Posterior cingulate gyrus (tissue), 11 donors: Measurements from ENCODE around the gene CD14.
A peak's percentile ranks its signal among the peaks of the same experiment; 100 is the strongest.
"Not testable (repeated sequence)": the region's sequence is repeated elsewhere in the genome, so short reads cannot be mapped to it uniquely, and the experiment has no call there.

Source experiments
- DNase-seq, 10 donors: peaks; one replicate each; pipeline versions ENCODE4 v3.0.0 to v3.0.0-alpha.2; 2020 to 2021; ENCODE audit warnings: mixed read lengths in 3 of 10
- intact Hi-C: fragments of 100-400 bp; cut with DNase I; formaldehyde crosslinking; loops from one replicate; pipeline ENCODE4 v1.15.1; 2023

The CD14 gene

DNA sequence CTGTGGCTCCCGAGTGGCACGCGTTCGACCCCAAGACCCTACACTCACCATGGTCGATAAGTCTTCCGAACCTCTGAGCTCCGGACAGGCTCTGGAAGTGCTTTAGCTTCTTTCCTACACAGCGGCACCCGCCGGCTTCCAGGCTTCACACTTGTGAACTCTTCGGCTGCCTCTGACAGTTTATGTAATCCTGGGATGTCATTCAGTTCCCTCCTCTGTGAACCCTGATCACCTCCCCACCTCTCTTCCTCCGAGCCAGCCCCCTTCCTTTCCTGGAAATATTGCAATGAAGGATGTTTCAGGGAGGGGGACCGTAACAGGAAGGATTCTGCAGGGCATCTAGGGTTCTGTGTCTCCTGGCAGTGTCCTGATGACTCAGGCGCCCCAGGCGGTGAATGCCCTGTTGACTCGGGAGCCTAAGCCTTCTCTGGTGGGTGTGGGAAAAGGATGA lies at the start of gene CD14:
CD14 (minus strand) TSS at position 155 of the 451 bp plus-strand sequence; CDS start at position 51, 104 bp downstream.
- intact Hi-C loops: no loop called here
- DNase-seq: peak in 7 of 10 donors; percentile 19 to 91 (median 43)

GRCh38 chr5:140678993-140679392 lies 46.0 kb upstream of the CD14 start:
- intact Hi-C loops: no loop called here
- no peak for DNase-seq

DNA sequence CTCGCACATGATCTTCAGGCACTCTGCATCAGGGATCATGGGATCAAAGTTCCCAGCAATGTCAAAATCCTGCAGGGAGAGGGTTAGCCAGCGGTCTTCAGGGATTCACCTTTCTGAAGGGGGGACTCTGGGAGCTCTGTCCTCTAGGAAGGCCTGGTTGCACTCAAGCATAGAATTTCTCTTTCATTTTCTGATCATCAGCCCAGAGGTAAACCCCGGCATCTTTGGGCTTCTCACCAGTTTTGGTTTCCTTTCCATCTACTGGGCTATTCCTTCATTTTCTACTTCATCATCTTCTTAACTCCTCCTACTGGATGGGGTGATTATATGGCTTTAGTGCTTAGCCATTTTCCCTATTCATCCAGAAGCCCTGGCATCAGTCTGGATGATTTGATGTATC lies 45.0 kb upstream of the CD14 start:
- no peak for DNase-seq
- intact Hi-C loops: no loop called here

DNA sequence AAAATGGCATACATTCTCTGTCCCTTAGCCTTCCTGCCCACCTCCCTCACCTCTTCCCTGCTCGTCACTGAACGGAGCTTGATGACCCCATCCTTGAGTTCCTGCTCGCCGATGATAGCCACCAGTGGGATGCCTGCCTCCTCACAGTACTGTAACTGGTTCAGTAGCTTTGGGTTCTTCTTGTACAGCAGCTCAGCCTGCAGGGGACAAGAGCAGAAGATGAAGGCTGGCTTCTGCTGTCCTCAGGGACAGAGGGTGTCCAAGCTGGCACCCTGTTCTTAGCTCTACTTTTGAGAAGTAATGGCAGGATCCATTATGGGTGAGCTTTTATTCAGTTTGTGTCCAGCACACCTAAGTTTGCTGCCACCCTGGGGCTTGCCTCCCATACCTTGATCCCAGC lies 41.7 kb upstream of the CD14 start:
- intact Hi-C loops: no loop called here
- peak in 1 of 10 donors; percentile 63 for DNase-seq

DNA sequence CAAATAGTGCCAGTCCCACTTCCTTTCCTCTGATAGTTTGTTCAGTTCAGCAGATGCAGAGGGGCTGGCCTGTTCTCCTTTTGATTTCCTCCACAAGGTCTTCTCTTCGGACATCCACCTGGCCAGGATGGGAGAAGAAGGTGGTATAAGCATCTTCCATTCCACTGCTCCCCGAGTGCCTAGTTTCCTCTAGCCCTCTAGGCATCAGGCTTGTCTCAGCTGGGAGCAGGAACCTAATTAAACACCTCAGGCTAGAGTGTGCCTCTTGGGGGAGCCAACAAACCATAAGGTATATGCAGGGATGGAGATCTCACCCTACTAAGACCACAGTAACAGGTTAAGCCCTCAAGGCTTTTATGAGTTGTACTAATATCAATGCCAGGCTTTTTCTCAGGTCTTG lies 41.2 kb upstream of the CD14 start:
- intact Hi-C loops: no loop called here
- no peak for DNase-seq

DNA sequence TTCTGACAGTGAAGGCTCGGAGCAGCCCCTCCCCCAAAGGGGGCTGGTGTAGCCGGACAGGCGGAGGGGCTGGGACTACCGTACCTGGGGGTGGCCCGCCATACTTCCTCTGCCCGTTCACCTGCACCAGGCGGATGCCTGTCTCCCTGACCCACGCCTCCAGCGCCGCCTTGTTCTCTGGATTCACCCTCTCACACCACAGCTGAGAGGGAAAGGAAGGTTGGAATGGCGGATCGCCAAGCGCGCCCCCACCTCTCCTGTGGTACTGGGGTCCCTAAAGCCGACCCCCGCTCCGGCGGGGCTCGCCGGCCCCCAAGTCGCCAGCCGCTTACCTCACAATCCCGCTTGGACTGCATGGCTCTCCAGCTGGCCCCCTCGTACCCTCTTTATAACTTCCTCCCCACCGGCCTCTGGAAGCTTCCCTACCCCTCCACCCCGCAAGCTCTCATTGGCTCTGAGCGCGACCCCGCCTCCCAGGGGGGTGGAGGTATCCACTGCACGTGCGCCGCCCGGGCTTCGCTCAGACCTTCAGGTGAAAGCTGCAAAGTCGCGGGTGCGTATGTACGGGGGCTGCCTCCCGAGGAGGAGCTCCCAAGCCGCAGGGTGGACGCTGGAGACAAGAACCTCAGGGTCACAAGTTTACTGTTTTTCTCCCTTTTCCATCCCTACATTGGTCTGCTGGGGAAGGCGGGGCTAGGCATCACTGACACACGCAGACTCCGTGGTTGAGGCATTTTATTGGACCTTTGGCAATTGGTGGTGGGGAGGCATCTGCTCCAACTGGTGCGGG lies 40.4 kb upstream of the CD14 start, which contains the start of gene DND1:
DND1 (minus strand) TSS at position 390 of the 790 bp plus-strand sequence; CDS start at position 356, 34 bp downstream.
- DNase-seq: peak in 2 of 10 donors; percentile 73 to 87
- intact Hi-C loops: no loop called here

GRCh38 chr5:140672455-140673186 lies 39.6 kb upstream of the CD14 start:
- intact Hi-C loops: no loop called here
- peak in 3 of 10 donors; percentile 18 to 80 (median 32) for DNase-seq

DNA sequence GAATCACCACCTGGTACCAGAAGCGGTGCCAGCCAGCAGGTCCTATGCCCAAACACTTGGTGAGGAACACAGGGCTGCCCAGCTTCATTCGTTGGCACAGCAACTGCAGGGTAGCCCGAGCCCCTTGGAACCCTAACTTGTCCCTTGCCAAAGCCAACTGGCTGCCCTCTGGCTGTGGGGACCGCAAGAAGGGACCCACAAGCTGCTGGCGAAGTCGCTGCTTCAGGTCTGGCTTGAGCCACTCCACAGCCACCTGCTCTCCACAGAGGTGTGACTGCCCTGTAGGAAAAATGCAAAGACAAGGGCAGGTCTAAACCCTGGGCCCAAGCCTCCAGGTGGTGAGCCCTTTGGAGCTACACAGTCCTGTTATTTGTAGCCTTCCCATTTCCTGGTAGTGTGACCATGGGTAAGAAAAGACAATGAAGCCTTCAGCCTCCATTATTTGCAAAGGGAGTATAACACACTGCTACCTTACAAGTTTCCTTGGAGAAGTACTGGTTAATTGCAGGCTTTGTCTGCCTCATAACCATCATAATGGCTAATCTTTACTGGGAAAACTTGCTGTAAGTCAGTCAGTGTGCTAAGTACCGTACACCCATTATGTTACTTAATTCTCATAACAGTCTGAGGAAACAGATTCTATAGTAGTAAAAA lies 38.6 kb upstream of the CD14 start:
- DNase-seq: no peak
- intact Hi-C loops: no loop called here

DNA sequence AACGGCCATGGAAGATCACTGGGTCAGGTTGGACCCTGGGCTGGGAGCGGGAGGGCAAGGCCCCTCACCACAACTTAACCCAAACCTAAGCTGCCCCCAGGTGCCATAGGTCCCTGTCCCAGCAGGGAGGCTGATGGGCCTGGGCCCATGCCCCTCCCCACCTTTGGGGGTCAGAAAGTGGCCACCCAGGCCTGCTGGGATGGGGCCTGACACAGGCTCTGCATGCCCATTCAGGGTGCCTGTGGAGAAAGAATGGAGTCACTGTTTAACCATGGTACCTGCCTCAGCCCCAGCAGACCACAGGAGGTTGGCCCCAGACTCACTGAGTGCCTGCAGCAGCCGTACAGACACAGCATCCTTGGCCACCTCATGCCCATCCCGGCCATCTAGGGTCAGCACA lies 38.1 kb upstream of the CD14 start:
- intact Hi-C loops: not testable (repeated sequence)

GRCh38 chr5:140664359-140665119 lies 31.6 kb upstream of the CD14 start, which contains the start of gene WDR55:
Gene WDR55 (plus strand): TSS chr5:140664904. CDS start chr5:140664913, 9 bp downstream.
- intact Hi-C loops: loop anchor here (2.0 kb wide), 2 partner anchors 18 to 26 kb away; partner anchors contain the start of genes HARS1, HARS2, IK and NDUFA2
- peak; percentile 92 to 100 (median 97) for DNase-seq

More for the DNA sequence above, 38.1 kb upstream of the CD14 start:
- DNase-seq: not testable (repeated sequence)

GRCh38 chr5:140664030-140664358 lies 31.0 kb upstream of the CD14 start:
- DNase-seq: peak in 1 of 10 donors; percentile 74
- intact Hi-C loops: loop anchor here (2.0 kb wide), 2 partner anchors 17 to 27 kb away; partner anchors contain the start of genes HARS1, HARS2, IK and NDUFA2

DNA sequence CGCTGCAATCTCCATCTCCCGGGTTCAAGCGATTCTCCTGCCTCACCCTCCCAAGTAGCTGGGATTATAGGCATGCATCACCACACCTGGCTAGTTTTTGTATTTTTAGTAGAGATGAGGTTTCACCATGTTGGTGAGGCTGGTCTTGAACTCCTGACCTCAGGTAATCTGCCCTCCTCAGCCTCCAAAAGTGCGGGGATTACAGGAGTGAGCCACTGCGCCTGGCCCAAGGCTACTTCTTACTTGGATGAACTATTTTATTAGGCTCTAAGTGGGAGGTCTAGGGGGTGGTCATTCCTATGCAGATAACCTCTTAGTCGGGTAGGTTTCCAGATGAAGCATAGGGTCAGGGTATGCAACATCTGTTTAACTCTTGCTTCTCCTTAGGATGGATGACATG lies 27.4 kb upstream of the CD14 start:
- intact Hi-C loops, DNase-seq: not testable (repeated sequence)

GRCh38 chr5:140658870-140659269 lies 25.9 kb upstream of the CD14 start:
- intact Hi-C loops: no loop called here
- DNase-seq: no peak

DNA sequence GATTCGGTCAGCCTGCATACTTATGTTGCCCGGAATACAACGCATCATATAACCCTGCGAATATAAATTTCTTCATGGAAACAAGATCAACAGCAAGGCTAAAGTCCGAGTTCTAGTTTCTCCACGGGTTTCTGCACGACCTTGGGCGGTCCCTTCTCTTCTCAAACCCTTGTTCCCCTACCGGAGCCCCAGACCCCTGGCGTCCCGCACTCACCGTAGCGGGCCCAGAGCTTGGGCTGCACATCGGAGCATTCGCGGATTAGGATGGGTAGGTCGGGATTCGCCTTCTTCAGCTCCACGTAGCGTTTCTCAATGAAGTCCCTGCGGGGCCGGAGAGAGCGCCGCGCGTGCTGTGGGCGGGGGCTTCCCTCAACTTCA lies 14.1 kb upstream of the CD14 start:
- intact Hi-C loops: loop anchor here (1.0 to 5.0 kb wide), 3 partner anchors 8 to 245 kb away; partner anchors contain the start of genes ANKHD1, TMCO6 and WDR55
- no peak for DNase-seq

DNA sequence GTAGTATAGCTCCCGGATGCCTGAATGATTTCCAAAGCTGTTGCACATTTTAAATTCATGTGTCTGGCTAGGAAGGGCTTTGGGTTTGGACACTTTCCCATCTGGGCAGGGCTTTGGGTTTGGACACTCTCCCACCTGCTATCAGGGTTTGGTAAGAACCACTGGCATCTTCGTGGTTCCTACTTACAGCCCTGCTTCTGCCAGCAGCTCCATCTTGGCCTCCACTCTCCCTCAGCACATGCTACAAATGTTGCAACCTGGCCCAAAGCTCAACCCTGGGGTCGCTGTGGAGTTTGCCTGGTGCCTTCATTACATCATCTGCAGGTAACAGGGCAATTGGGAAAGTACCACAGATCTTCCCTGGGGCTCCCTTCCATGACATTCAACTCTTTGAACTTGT lies 9.7 kb upstream of the CD14 start:
- intact Hi-C loops: no loop called here
- DNase-seq: no peak

DNA sequence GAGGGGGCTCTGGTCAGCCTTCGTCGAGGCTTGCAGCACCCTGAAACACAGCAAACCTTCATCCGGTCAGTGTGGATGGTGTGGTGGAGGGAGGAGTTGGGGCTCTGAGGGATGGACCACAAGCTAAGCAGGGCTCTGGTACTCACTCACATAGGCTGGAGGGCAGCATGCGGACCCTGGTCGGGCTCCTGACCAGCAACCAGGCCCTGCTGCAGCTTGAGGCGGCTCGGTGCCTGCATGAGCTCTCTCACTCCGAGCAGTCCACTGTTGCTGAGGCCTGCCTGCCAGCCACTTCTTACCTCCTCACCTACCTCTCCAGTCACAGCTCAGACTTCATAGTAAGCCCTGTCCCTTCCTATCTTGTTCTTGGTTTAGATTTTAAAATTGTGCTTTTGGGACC lies 8.7 kb upstream of the CD14 start:
- intact Hi-C loops: no loop called here
- DNase-seq: no peak

- DNase-seq: peak; percentile 94 to 99 (median 98)
- intact Hi-C loops: loop anchor here (1.0 to 2.0 kb wide), 4 partner anchors 8 to 267 kb away; partner anchors contain the start of genes APBB3, HARS1, HARS2 and IK
Measured at GRCh38 chr5:140639148-140639981, 6.4 kb upstream of the CD14 start, which contains the start of gene TMCO6. Gene TMCO6 (plus strand): TSS chr5:140639451. CDS start chr5:140639528, 77 bp downstream.

- DNase-seq: not testable (repeated sequence)
- intact Hi-C loops: loop anchor here (1.0 to 2.0 kb wide), 4 partner anchors 8 to 266 kb away; partner anchors contain the start of genes APBB3, HARS1, HARS2 and IK
Measured at GRCh38 chr5:140638898-140639147, 5.8 kb upstream of the CD14 start.
